Adrenal gland (tissue), 5 donors: ENCODE results near the gene ADGRL2.

Experiments
- CTCF ChIP-seq, 6 experiments: fragments of 450-650 bp in 4 of 6; fragments of 200-600 bp in 2 of 6; sonication (generic) in 1 of 6; IDR thresholded peaks; 1 replicate in 5 of 6; 2 replicates in 1 of 6; pipeline versions ENCODE4 v1.5.1 to v1.8.0; 2016 to 2021; ENCODE audit warnings: antibody characterized with exemption in 6 of 6, mild to moderate bottlenecking in 2 of 6, moderate library complexity in 1 of 6
- POLR2A ChIP-seq, 2 donors: fragments of 450-650 bp; IDR thresholded peaks; one replicate each; pipeline ENCODE4 v1.6.1; 2017; ENCODE audit warnings: antibody characterized with exemption in 2 of 2, mild to moderate bottlenecking in 2 of 2, moderate library complexity in 1 of 2
- donor health status: DM: no; HTN: no; CAD: no.

- TF ChIP-seq POLR2A (IDR thresholded peaks at IDR 0.05) (no peak), CTCF (IDR thresholded peaks at IDR 0.05) (no peak)
Measured at GRCh38 chr1:81929106-81929505, 128.4 kb downstream of the ADGRL2 start.
